ENCODE measurements around the gene PXMP4.
"Not testable (repeated sequence)": the region's sequence is repeated elsewhere in the genome, so short reads cannot be mapped to it uniquely, and the experiment has no call there.

PXMP4 gene

DNA sequence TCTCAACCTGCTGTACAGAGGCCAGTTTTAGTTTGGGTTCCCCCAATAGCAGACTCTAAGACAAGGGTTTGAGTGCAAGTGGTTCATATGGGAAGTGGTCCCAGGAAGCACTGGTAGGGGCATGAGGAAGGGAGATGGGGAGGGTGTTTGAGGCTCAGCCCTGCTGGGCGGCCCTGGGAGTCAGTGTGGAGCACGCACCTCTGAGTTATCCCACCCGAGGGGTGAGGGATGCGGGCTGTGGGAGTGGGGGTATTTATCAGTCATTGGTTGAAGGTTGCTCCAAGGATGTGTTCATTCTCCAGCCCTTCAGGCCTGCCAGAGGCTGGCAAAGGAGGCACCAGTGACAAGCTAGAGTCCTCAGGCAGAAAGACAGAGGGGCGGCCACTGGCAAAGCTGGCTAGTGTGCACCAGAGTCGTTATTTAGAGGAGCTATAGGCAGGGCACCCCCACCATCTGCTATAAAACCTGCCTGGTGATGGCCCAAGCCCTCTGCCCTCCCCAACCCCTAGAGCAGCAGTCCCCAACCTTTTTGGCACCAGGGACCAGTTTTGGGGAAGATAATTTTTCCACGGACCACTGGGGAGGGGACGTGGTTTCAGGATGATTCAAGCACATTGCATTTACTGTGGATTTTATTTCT is 16.5 kb downstream of the PXMP4 start:
- DNase-seq (ENCODE audit: low read depth, low spot score): no peak
- no peak overlapping the region for H3K27ac ChIP-seq
- H3K9ac ChIP-seq (ENCODE audit: insufficient read length): no peak overlapping the region
- H3K4me3 ChIP-seq: no peak overlapping the region
- TF ChIP-seq EZH2 (IDR thresholded peaks at IDR 0.05) (no peak), POLR2AphosphoS5 (IDR thresholded peaks at IDR 0.05; ENCODE audit: borderline replicate concordance, low read depth, low read length) (no peak), FOXP2 (optimal IDR thresholded peaks at IDR 0.05; ENCODE audit: control extremely low read depth, extremely low read length, insufficient read depth) (no peak)
- H3K36me3 ChIP-seq (ENCODE audit: insufficient read depth, low read length): no peaks in the 10 kb centered on the region
- H3K9me3 ChIP-seq (ENCODE audit: low read depth, low read length): no peaks in the 10 kb centered on the region

DNA sequence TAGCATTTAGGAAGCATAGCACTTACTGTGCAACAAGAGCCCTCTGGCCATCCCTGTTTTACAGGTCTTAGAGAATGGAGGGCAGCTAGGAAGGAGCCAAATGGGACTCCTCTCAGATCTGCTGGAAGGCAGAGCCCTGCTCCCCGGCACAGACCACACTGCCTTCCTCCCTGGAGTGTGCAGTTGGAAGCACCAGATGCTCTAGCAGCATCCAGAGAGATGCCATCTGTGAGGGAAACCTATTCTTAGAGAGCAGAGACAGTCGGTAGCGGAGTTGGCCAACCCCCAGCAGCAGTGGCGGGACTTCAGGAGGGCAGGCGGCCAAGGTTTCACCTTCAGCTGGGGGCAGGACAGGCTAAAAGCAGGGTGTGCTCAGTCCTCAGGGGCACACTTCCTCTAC is 17.2 kb downstream of the PXMP4 start:
- no peak overlapping the region for H3K4me3 ChIP-seq
- DNase-seq (ENCODE audit: low read depth, low spot score): no peak
- no peak for TF ChIP-seq FOXP2 (optimal IDR thresholded peaks at IDR 0.05; ENCODE audit: control extremely low read depth, extremely low read length, insufficient read depth)
- TF ChIP-seq EZH2 (IDR thresholded peaks at IDR 0.05): no peak
- TF ChIP-seq POLR2AphosphoS5 (IDR thresholded peaks at IDR 0.05; ENCODE audit: borderline replicate concordance, low read depth, low read length): no peak
- no peaks in the 10 kb centered on the region for H3K36me3 ChIP-seq (ENCODE audit: insufficient read depth, low read length)
- H3K9me3 ChIP-seq (ENCODE audit: low read depth, low read length): no peaks in the 10 kb centered on the region
- no peak overlapping the region for H3K27ac ChIP-seq
- H3K9ac ChIP-seq (ENCODE audit: insufficient read length): no peak overlapping the region

DNA sequence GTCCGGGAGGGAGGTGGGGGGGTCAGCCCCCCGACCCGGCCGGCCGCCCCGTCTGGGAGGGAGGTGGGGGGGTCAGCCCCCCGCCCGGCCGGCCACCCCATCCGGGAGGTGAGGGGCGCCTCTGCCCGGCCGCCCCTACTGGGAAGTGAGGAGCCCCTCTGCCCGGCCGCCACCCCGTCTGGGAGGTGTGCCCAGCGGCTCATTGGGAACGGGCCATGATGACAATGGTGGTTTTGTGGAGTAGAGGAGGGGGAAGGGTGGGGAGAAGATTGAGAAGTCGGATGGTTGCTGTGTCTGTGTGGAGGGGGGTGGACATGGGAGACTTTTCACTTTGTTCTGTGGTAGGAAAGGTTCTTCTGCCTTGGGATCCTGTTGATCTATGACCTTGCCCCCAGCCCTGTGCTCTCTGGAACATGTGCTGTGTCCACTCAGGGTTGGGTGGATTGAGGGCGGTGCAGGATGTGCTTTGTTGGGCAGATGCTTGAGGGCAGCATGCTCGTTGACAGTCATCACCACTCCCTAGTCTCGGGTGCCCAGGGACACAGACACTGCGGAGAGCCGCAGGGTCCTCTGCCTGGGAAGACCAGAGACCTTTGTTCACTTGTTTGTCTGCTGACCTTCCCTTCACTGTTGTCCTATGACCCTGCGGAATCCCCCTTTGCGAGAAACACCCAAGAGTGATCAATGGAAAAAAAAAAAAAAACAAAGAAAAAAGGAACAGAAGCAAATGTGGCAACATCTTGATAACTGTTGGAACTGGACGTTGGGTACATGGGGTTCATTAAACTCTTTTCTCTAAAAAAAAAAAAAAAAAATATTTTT is 18.3 kb downstream of the PXMP4 start:
- no peak overlapping the region for H3K9ac ChIP-seq (ENCODE audit: insufficient read length)
- H3K4me3 ChIP-seq: no peak overlapping the region
- DNase-seq (ENCODE audit: low read depth, low spot score): no peak
- H3K36me3 ChIP-seq (ENCODE audit: insufficient read depth, low read length): no peaks in the 10 kb centered on the region
- no peak overlapping the region for H3K27ac ChIP-seq
- TF ChIP-seq EZH2 (IDR thresholded peaks at IDR 0.05) (no peak), POLR2AphosphoS5 (IDR thresholded peaks at IDR 0.05; ENCODE audit: borderline replicate concordance, low read depth, low read length) (no peak), FOXP2 (optimal IDR thresholded peaks at IDR 0.05; ENCODE audit: control extremely low read depth, extremely low read length, insufficient read depth) (no peak)
- H3K9me3 ChIP-seq (ENCODE audit: low read depth, low read length): no peaks in the 10 kb centered on the region

DNA sequence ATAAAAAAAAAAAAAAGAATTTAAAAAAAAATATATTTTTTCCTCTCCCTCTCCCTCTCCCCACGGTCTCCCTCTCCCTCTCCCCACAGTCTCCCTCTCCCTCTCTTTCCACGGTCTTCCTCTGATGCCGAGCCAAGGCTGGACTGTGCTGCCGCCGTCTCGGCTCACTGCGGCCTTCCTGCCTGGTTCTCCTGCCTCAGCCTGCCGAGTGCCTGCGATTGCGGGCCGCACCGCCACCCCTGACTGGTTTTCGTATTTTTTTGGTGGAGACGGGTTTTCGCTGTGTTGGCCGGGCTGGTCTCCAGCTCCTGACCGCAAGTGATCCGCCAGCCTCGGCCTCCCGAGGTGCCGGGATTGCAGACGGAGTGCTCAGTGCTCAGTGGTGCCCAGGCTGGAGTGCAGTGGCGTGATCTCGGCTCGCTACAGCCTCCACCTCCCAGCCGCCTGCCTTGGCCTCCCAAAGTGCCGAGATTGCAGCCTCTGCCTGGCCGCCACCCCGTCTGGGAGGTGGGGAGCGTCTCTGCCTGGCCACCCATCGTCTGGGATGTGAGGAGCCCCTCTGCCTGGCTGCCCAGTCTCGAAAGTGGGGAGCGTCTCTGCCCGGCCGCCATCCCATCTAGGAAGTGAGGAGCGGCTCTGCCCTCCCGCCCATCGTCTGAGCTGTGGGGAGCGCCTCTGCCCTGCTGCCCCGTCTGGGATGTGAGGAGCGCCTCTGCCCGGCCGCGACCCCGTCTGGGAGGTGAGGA is 19.2 kb downstream of the PXMP4 start:
- not testable (repeated sequence) for H3K36me3 ChIP-seq (ENCODE audit: insufficient read depth, low read length); H3K9me3 ChIP-seq (ENCODE audit: low read depth, low read length); DNase-seq (ENCODE audit: low read depth, low spot score); H3K27ac ChIP-seq; H3K4me3 ChIP-seq; H3K9ac ChIP-seq (ENCODE audit: insufficient read length)

DNA sequence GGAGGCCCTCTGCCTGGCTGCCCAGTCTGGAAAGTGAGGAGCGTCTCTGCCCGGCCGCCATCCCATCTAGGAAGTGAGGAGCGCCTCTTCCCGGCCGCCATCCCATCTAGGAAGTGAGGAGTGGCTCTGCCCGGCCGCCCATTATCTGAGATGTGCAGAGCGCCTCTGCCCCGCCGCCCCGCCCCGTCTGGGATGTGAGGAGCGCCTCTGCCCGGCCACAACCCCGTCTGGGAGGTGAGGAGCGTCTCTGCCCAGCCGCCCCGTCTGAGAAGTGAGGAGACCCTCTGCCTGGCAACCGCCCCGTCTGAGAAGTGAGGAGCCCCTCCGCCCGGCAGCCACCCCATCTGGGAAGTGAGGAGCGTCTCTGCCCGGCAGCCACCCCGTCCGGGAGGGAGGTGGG is 21.1 kb downstream of the PXMP4 start:
- not testable (repeated sequence) for H3K27ac ChIP-seq; DNase-seq (ENCODE audit: low read depth, low spot score); H3K36me3 ChIP-seq (ENCODE audit: insufficient read depth, low read length); H3K9me3 ChIP-seq (ENCODE audit: low read depth, low read length); H3K4me3 ChIP-seq; H3K9ac ChIP-seq (ENCODE audit: insufficient read length)

DNA sequence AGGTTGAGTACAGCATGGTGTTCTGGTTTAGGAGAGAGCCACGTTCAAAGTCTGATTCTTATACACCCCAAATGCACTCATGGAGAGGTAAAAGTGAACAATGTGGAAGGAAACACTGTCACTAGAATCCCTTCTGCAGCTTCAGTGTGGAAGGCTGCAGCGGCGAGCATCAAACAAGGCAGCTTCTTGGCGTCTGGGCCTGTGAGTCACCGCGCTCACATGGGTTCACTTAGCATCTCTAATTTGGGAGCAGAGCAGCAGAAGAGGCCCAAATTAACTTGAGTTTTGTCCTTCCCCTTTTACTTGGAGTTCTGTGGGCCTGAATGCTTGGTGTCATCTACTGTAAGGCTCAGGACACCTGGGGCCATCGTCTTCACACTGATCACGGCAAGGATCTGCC is 23.0 kb downstream of the PXMP4 start:
- Histone ChIP-seq H3K4me3 (no peak overlapping the region), H3K27ac (no peak overlapping the region), H3K36me3 (ENCODE audit: insufficient read depth, low read length) (no peaks in the 10 kb centered on the region), H3K9ac (ENCODE audit: insufficient read length) (no peak overlapping the region), H3K9me3 (ENCODE audit: low read depth, low read length) (no peaks in the 10 kb centered on the region)
- TF ChIP-seq FOXP2 (optimal IDR thresholded peaks at IDR 0.05; ENCODE audit: control extremely low read depth, extremely low read length, insufficient read depth) (no peak), POLR2AphosphoS5 (IDR thresholded peaks at IDR 0.05; ENCODE audit: borderline replicate concordance, low read depth, low read length) (no peak), EZH2 (IDR thresholded peaks at IDR 0.05) (no peak)
- no peak for DNase-seq (ENCODE audit: low read depth, low spot score)

DNA sequence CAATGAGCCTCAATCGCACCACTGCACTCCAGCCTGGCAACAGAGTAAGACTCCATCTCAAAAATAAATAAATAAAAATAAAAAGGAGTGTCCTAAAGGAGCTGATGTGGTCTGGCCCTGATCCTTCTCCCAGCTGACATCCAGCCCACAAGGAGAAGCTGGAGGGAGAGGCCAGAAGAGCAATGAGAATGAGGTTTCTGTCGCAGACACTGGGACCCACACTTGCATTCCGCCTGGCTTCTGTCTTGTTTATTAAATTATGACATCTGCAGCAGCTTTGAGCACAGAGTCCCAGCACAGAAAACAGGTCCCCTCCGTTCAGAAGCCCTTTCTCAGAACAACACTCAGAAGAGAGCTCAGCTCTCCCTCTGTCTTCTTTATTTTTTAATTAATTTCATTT is 23.7 kb downstream of the PXMP4 start:
- no peak overlapping the region for H3K27ac ChIP-seq
- no peak overlapping the region for H3K4me3 ChIP-seq
- H3K9me3 ChIP-seq (ENCODE audit: low read depth, low read length): no peaks in the 10 kb centered on the region
- H3K9ac ChIP-seq (ENCODE audit: insufficient read length): no peak overlapping the region
- no peak for DNase-seq (ENCODE audit: low read depth, low spot score)
- TF ChIP-seq FOXP2 (optimal IDR thresholded peaks at IDR 0.05; ENCODE audit: control extremely low read depth, extremely low read length, insufficient read depth) (no peak), EZH2 (IDR thresholded peaks at IDR 0.05) (no peak), POLR2AphosphoS5 (IDR thresholded peaks at IDR 0.05; ENCODE audit: borderline replicate concordance, low read depth, low read length) (no peak)
- no peaks in the 10 kb centered on the region for H3K36me3 ChIP-seq (ENCODE audit: insufficient read depth, low read length)

DNA sequence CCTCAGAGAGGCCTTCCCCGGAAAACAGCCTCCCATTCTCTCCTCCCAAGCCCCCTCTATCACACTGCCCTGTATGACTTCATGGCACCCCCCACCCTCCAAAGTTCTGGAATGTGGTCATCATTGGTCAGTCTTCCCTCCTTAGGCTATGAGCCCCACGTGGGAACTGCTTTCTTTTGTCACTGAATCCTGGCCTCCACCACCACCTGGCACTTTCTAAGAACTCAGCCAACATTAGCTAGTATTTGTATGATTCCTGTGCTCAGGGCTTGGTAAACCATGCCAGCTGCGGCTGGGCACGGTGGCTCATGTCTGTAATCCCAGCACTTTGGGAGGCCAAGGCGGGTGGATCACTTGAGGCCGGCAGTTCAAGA is 25.5 kb downstream of the PXMP4 start:
- Histone ChIP-seq H3K4me3 (no peak overlapping the region), H3K36me3 (ENCODE audit: insufficient read depth, low read length) (no peaks in the 10 kb centered on the region), H3K9ac (ENCODE audit: insufficient read length) (no peak overlapping the region), H3K27ac (no peak overlapping the region), H3K9me3 (ENCODE audit: low read depth, low read length) (no peaks in the 10 kb centered on the region)
- TF ChIP-seq EZH2 (IDR thresholded peaks at IDR 0.05): no peak
- TF ChIP-seq POLR2AphosphoS5 (IDR thresholded peaks at IDR 0.05; ENCODE audit: borderline replicate concordance, low read depth, low read length): no peak
- no peak for TF ChIP-seq FOXP2 (optimal IDR thresholded peaks at IDR 0.05; ENCODE audit: control extremely low read depth, extremely low read length, insufficient read depth)
- no peak for DNase-seq (ENCODE audit: low read depth, low spot score)
